Cardiac muscle cell (in vitro differentiated cells and primary cell): ENCODE results near the gene PPP6R1. TPM values are rescaled to one million over a fixed set of nuclear protein-coding genes. Genes with fewer than 3 reads are reported as not detected.

ENCODE experiments used
- DNase-seq, 2 donors: peaks; one replicate each; pipeline versions ENCODE4 v3.0.0 to v3.0.0-alpha.2; 2010 to 2017; ENCODE audit warnings: low read depth in 1 of 2, low spot score in 1 of 2
- H3K27ac ChIP-seq: fragments of 200-600 bp; sonication (generic); 2 replicates; pipeline ENCODE4 v1.5.1; 2016
- H3K27me3 ChIP-seq: fragments of 200-600 bp; sonication (generic); 2 replicates; pipeline ENCODE4 v1.6.0; 2016; ENCODE audit warnings: control low read depth
- H3K36me3 ChIP-seq: fragments of 200-600 bp; sonication (generic); 2 replicates; pipeline ENCODE4 v1.5.1; 2016; ENCODE audit warnings: control low read depth
- H3K4me1 ChIP-seq: fragments of 200-600 bp; sonication (generic); 2 replicates; pipeline ENCODE4 v1.8.1; 2017; ENCODE audit warnings: low read depth, mild to moderate bottlenecking, mixed run types
- H3K4me3 ChIP-seq: fragments of 200-600 bp; sonication (generic); 2 replicates; pipeline ENCODE4 v1.5.1; 2016; ENCODE audit warnings: mild to moderate bottlenecking
- H3K9me3 ChIP-seq: fragments of 200-600 bp; sonication (generic); 2 replicates; pipeline ENCODE4 v1.5.1; 2017; ENCODE audit warnings: low read depth, mild to moderate bottlenecking, control low read depth
- polyA plus RNA-seq: library from polyadenylated mRNA; unstranded; fragments of >200 nt; fragmentation: Nextera tagmentation; extraction: Ambion mirVana; gene quantifications from 2 replicates; pipeline ENCODE4 v1.2.1, GENCODE V29; 2016
- total RNA-seq: library from RNA; depleted of rRNA; stranded (reverse); fragments of >200 nt; gene quantifications from 2 replicates; pipeline ENCODE4 v1.2.3, GENCODE V29; 2016
- TF ChIP-seq, protein P1 (sequence below): IDR thresholded peaks from 2 replicates; pipeline ENCODE4 v1.5.1; 2012; ENCODE audit warnings: low read depth, mild to moderate bottlenecking, low read length

The PPP6R1 gene
- total and polyA plus RNA-seq, 2 experiments from 2014 or later: 91.7 to 98.7 TPM

DNA sequence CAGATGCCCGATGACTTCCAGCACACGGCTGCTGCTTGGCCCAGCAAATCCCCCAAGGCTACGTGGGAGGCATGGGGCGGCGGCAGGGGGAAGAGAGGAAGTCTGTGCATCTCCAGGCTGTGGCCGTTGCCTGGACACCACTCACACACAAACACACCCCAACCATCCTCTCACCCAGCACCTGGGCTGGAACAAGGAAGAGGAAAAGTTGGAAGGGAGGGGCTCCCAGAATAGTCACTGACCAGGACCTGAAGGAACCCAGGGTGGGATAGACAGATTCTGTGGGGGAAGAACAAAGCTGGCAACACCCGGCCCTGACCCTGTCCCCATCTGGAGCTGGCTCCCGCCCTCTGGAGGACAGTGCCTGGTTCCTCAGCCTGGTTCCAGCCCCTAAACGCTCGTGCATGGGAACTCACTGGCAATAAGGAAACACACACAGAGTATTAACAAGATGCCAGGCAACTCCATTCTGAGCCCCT is 11.2 kb downstream of the PPP6R1 start:
- Histone ChIP-seq H3K4me3 (no peak overlapping the region), H3K4me1 (peaks cover 9% of the 10 kb centered on the region), H3K36me3 (peaks cover 29% of the 10 kb centered on the region), H3K9me3 (no peaks in the 10 kb centered on the region), H3K27me3 (no peaks in the 10 kb centered on the region), H3K27ac (peak overlapping the region; percentile 71)
- peak in 1 of 2 donors; percentile 79 for DNase-seq
- TF ChIP-seq, protein P1, sequence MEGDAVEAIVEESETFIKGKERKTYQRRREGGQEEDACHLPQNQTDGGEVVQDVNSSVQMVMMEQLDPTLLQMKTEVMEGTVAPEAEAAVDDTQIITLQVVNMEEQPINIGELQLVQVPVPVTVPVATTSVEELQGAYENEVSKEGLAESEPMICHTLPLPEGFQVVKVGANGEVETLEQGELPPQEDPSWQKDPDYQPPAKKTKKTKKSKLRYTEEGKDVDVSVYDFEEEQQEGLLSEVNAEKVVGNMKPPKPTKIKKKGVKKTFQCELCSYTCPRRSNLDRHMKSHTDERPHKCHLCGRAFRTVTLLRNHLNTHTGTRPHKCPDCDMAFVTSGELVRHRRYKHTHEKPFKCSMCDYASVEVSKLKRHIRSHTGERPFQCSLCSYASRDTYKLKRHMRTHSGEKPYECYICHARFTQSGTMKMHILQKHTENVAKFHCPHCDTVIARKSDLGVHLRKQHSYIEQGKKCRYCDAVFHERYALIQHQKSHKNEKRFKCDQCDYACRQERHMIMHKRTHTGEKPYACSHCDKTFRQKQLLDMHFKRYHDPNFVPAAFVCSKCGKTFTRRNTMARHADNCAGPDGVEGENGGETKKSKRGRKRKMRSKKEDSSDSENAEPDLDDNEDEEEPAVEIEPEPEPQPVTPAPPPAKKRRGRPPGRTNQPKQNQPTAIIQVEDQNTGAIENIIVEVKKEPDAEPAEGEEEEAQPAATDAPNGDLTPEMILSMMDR: peak; percentile 10

DNA sequence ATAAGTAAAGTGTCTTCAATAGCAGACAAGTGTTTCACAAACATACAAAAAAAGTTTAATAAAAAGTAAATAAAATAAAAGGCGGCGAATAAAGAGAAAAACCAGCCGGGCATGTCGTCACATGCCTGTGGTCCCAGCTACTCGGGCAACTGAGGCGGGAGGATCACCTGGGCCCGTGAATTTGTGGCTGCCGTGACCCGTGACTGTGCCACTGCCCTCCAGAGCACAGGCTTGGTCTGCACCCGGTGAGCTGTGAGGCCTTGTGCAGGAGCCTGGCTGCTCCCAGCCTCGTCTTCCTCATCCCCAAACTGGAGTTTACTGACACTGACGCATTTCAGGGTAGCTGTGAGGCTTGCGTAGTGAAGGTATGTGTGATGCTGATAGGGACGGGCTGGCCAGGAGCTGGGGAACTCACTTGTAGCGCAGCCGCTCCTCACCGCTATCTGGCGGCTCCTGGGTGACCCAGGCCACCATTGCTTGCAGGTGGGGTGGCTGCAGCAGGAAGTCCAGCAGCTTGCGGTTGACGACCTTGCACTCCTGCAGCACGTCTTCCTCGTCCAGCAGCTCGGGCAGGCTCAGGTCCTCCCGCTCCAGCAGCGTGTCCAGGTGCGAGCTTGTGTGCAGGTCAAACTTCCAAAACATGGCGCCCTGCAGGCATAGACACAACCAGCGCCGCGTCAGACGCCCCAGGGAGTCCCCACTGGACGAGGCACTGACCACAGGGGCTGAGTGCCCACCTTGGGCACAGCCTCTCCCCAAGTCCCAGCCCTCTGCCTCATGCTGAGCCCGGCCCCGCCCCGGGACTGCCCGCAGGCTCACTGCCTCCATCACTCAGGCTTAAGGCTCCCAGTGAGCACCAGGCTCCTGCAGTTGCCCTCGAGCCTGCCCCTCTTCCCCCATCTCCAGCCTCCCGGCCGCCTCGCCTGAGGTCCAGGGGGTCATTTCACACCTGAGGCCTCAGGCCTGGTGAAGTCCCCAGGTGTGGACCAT is 12.1 kb downstream of the PPP6R1 start:
- H3K27ac ChIP-seq: no peak overlapping the region

DNA sequence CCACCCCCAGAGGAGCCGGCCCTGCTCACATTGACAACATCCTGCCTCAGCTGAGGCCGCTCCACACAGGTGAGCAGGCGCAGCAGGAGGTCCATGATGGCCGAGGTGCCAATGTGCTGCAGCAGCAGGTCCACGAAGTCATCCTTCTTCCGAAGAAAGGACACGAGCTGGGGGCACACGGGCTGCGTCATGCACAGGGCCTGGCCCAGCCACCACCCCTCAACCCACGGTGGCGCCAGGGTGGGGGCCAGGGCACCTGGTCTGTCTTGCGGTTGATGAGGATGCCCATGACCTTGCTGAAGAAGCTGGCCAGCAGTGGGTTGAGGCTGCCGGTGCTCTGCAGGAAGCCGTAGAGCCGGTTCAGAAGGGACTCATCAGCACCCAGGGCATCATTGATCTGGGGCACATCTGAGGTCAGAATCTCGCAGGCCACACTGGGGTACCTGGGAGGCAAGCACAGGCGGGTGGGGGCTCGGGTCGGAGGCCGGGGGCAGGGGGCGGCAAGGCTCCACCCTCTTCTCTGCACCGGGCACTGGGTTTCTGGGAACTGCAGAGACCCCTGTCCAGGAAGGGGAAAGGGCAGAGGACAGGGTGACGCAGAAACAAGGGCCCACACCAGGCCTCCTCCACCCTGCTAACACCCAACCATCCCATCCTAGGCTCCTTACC is 13.4 kb downstream of the PPP6R1 start:
- H3K4me1 ChIP-seq: peaks cover 9% of the 10 kb centered on the region
- TF ChIP-seq, protein P1: no peak
- H3K27ac ChIP-seq: no peak overlapping the region
- H3K9me3 ChIP-seq: no peaks in the 10 kb centered on the region
- H3K4me3 ChIP-seq: no peak overlapping the region
- peaks cover 47% of the 10 kb centered on the region for H3K36me3 ChIP-seq
- DNase-seq: no peak
- H3K27me3 ChIP-seq: no peaks in the 10 kb centered on the region

More for the DNA sequence above, 12.1 kb downstream of the PPP6R1 start:
- Histone ChIP-seq H3K4me3 (no peak overlapping the region), H3K4me1 (peaks cover 9% of the 10 kb centered on the region), H3K9me3 (no peaks in the 10 kb centered on the region), H3K27me3 (no peaks in the 10 kb centered on the region), H3K36me3 (peaks cover 37% of the 10 kb centered on the region)
- TF ChIP-seq, protein P1: no peak
- no peak for DNase-seq

DNA sequence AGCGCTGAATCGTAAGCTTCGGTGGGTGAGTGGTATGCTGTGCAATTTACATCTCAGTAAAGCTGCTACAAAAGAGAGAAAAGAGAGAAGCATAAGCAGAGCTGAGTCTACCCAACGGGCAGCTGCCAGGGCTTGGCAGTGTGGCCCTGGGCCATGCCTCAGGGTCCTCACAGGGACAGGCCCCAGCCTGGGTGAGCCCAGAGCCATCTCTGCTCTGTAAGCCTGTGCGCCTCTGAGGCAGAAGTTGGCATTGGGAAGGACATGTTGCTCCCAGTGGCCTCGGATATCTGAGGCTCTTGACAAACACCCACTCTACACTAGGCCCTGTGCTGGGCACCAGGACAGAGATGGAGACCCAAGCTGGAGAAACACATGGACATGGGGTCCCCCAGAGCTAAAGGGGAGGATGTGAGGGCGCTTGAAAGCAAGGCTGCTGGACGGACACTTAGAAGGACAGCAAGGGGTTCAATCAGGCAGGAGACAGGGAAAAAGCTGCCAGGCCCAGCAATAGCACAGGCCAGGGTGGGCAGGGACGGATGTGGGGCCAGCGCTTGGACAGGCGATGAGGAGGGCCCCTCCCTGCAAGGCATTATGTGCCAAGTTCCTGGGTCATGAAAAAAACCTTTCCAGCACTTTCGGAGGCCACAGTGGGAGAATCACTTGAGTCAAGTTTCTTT is 14.7 kb downstream of the PPP6R1 start:
- Histone ChIP-seq H3K9me3 (no peaks in the 10 kb centered on the region), H3K4me3 (no peak overlapping the region), H3K27me3 (no peaks in the 10 kb centered on the region), H3K36me3 (peaks cover 56% of the 10 kb centered on the region), H3K27ac (no peak overlapping the region), H3K4me1 (peaks cover 9% of the 10 kb centered on the region)
- TF ChIP-seq, protein P1: no peak
- DNase-seq: no peak

DNA sequence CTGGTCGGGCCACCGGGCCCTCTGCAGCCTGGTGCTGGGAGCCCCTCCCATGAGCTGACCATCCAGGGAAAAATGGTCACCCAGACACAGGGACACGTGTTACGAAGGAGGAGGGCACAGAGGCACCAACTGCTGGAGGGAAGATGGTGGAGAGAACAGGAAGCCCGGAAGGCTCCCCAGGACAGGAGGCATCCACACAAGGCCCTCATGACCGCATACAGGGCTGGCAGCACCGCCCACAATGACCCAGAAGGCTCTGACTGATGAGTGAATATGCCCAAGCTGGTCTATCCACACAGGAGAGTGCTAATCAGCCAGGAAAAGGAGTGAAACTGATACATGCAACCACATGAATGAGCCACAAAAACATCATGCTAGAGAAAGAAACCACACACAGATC is 16.3 kb downstream of the PPP6R1 start:
- Histone ChIP-seq H3K27ac (no peak overlapping the region), H3K36me3 (peaks cover 68% of the 10 kb centered on the region), H3K4me1 (no peaks in the 10 kb centered on the region), H3K4me3 (no peak overlapping the region), H3K9me3 (no peaks in the 10 kb centered on the region), H3K27me3 (no peaks in the 10 kb centered on the region)
- TF ChIP-seq, protein P1: no peak
- DNase-seq: no peak
